Measurements from ENCODE around the gene TTLL3.
"Not testable (repeated sequence)": the region's sequence is repeated elsewhere in the genome, so short reads cannot be mapped to it uniquely, and the experiment has no call there.

The TTLL3 gene

DNA sequence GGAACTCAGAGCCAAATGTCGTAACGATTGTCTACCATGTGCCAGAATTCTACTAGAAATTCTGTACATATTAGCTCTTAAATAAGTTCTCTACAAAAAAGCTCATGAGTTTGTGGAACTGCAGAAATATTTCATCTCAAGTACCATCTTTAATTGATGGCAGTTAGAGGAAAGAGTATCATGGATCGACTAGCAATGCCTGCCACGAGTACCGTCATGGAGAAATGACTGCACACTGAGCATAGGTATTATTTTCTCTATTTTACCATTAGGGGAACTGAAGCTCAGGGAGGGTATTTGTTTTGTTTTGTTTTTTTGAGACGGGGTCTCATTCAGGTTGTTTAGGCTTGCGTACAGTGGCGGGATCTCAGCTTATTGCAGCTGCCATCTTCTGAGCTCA, 31.0 kb downstream of the TTLL3 start:
- no peak for DNase-seq (ENCODE audit: low read depth in 2 of 2)

DNA sequence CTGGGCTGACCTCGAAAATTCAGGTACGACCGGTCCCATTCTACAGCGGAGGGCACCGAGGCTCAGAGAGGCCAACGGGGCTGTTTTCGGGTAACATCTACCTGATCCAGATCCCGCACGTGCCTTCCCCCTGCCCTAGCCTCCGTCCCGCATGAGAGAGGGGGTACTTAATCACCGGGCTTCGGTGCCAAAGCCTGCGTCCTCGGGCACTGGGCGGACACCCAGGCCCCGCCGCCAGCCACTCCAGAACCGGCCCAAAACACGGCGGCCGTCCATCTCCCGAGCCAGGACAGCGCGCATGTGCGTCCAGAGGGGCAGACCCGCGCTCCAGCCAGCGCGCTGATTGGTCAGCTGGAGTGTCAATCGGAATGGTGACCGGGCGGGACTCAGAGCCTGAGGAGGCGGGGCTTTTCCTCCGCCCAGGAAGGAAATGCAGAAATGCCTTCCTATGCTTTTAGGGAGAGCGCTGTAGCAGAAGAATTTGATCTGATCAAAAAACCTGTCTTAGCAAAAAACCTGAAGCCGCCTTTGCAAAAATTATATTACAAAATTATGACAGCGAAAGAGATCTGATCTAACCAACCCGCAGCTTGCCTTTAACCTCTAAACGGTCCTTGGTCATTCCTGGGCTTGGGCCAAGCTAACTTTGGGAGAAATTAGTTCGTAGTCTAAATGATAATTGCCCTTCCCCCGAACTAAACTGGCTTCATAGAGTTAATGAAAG, 33.8 kb downstream of the TTLL3 start, which contains the start of gene RPUSD3:
RPUSD3 (minus strand) TSS at position 294 of the 724 bp plus-strand sequence; CDS start at position 276, 18 bp downstream.
- peak; percentile 87 to 90 for DNase-seq (ENCODE audit: low read depth in 2 of 2)

DNA sequence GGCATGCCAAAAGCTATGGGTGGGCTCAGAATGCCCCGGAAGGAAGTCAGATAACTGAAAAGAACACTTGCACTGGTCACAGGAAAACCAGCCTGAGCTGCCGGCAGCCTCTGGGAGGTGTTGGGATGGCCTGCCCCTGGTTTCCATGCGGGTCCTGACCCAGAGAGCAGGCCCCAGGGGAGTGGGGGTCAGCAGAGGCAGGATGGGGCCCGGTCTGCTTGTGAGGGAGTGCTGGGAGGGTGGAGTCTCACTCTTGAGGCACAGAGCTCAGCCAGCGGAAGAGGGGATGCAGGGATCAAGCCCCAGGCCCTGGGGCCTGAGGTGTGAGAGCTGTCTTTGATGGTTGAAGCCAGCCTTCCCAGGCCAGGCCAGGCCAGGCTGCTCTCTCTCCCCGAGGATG, 36.2 kb downstream of the TTLL3 start:
- no peak for DNase-seq (ENCODE audit: low read depth in 2 of 2)

DNA sequence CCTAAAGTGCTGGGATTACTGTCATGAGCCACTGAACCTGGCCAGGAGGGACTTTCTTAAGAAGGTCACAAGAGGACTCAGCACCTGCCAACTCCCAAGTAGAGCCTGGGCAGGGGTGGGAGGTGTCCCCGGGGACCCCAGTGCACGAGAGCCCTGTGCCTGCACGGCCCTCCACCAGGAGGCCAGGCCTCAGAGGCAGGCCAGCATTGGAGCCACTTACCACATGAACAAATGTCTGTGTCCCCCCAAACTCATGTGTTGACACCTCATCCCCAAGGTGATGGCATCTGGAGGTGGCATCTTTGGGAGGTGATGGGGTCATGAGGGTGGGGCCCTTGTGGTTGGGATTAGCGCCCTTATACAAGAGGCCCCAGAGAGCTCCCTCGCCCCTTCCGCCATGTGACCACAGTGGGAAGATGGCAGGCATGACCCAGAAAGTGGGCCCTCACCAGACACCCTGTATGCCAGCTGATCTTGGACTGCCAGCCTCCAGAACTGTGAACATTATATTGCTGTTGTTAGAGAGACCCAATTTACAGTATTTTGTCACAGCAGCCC, 36.9 kb downstream of the TTLL3 start:
- DNase-seq (ENCODE audit: low read depth in 2 of 2), result no peak

DNA sequence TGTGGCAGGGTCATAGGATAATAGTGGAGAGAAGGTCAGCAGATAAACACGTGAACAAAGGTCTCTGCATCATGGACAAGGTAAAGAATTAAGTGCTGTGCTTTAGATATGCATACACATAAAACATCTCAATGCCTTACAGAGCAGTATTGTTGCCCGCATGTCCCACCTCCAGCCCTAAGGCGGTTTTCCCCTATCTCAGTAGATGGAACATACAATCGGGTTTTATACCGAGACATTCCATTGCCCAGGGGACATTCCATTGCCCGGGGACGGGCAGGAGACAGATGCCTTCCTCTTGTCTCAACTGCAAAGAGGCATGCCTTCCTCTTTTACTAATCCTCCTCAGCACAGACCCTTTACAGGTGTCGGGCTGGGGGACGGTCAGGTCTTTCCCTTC, 37.8 kb downstream of the TTLL3 start:
- DNase-seq (ENCODE audit: low read depth in 2 of 2), result not testable (repeated sequence)

DNA sequence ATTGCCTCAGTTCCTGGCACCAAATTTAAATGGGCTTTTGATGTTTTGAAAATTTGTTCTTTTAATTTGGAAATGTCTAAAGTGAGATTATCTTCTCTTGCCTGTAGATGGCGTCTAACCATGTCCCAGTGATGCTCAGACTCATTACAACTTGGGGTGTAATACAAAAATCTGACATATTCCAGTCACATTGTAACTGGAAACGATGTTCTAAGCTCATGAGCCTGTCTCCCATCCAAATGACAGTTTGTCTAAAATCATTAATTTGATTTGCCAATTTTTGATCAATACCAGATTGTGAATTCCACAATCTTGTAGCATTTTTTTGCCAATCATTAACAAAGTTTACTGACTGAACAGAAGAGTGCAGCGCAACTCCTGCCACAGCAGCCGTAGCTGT, 38.8 kb downstream of the TTLL3 start:
- DNase-seq (ENCODE audit: low read depth in 2 of 2), result not testable (repeated sequence)

DNA sequence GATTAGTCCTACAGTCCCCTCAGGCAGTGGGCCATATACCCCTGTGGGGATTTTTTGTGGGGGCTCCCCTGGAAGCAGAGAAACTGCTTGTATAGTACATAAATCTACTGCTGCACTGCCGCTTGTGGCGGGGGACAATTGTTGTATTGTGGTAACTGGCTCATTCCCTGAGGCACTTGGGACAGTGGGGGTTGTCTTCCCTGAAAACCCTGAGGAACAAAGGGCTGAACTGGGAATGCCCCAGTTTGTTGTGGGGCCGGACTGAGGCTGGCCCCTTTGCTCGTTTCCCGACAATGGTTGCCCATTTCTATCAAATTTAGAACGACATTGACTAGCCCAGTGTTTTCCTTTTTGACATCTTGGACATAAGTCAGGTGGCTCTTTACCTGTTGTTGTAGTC, 41.3 kb downstream of the TTLL3 start:
- not testable (repeated sequence) for DNase-seq (ENCODE audit: low read depth in 2 of 2)

DNA sequence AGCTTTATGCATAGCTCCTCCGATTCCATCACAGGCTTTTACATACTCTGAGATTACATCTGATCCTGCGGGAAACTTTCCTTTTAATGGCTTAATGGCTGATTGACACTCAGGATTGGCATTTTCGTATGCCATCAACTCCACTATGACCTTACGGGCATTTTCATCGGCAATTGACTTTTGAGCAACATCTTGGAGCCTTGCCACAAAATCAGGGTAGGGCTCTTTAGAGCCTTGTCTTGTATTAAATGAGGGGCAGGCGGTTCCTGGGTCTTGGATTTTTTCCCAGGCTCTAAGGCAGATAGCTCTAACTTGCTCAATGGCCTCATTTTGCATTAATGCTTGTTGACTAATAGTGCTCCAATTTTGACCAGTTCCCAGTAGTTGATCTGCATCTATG, 41.9 kb downstream of the TTLL3 start:
- not testable (repeated sequence) for DNase-seq (ENCODE audit: low read depth in 2 of 2)

DNA sequence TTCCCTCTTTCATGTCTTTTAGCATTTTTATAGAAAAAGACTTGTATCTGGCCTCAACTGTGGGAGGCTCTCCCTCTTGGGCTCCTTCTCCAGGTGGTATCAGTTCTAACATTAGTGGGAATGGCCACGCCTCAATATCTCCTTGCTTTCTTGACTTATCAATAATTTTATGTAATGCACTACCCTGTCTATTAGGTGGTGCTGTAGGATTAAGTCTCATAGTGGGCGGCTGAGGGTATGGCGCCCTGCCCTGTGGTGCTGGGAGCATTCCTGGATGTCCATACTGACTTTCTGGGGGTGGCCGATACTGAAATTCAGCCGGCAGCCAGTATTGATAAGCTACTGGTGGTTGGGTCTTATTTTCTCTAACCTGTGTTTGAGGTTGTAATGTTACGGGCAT, 42.5 kb downstream of the TTLL3 start:
- DNase-seq (ENCODE audit: low read depth in 2 of 2), result no peak

DNA sequence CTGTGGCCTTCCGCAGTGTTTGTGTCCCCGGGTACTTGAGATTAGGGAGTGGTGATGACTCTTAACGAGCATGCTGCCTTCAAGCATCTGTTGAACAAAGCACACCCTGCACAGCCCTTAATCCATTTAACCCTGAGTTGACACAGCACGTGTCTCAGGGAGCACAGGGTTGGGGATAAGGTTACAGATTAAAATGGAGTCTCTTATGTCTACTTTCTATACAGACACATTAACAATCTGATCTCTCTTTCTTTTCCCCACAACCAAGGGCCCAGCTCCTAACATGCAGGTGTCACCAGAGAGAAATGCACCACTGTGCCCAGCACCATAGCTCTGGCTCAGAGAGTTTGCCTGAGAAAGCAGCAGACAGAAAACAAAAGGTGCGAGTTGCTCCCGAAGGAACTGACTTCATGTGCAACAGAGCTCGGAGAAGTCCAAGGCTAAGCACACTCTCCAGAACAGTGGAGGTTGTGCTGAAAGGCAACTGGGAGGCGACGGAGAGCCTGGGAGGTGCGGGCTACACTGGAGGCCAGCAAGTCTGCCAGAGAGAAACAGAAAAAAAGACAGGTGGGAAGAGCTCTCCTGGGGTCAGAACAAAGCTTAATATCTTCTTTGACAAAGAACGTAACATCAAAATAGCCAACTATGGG, 44.4 kb downstream of the TTLL3 start:
- DNase-seq (ENCODE audit: low read depth in 2 of 2), result not testable (repeated sequence)

DNA sequence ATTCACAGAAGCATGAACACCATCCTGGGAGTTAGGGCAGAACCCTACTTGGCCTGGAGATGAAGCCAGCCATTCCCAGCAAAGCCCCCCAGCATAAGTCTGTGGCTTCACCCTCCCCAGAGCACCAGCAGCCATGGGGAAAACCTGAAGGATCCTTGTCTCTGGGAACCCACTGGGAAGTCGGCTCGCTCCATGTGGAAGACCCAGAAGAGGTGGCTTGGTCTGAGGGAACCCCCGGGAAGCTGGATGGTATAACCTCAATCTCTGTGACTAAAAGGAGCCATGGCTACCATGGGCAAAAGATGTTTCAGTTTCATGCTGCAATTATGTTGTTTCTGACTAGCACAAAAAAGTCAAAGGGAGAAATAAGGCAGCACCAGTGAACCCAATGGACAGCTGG, 45.5 kb downstream of the TTLL3 start:
- no peak for DNase-seq (ENCODE audit: low read depth in 2 of 2)

DNA sequence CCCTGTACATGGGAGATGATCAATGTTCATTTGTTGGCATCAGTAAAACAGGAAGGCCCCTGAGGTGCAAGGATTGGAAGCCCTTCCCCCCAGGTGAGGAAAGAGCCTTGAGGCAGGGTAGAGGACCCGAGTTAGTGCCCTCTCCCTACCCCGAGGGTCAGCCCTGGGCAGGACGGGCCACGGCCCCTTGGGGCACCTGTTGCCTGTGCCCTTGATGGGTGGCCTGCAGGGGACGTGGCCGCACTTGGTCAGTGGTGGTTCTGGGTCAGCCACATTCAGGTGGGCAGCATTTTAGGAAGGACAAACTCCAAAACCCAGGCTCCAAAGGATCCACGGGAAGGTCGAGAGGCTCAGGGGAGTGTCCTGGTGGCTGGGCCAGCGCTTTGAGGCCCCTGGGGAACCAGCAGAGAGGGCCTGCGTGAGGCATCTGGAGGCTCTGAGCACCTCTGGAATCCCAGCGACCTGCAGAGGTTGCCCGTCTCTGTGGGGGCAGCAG, 49.5 kb downstream of the TTLL3 start:
- no peak for DNase-seq (ENCODE audit: low read depth in 2 of 2)

DNA sequence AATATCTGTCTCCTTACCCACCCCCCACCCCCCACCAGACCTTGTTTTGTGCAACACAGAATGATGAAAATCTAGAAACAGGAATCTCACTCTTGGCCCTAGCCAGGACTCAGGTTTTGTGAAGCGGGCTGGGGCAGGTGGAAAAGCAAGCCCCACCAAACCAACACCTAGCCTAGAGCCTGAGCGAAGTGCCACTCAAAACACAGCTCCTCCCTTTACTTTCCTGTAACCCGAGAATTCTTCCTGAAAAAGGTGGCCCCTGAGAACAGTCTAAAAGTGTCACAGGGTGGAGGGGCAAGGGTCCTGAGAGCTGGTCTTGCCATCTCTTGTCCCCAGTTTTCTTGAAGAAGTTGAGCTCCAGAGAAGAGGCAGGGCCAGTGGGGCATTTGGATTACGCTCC, 51.1 kb downstream of the TTLL3 start:
- DNase-seq (ENCODE audit: low read depth in 2 of 2), result no peak

DNA sequence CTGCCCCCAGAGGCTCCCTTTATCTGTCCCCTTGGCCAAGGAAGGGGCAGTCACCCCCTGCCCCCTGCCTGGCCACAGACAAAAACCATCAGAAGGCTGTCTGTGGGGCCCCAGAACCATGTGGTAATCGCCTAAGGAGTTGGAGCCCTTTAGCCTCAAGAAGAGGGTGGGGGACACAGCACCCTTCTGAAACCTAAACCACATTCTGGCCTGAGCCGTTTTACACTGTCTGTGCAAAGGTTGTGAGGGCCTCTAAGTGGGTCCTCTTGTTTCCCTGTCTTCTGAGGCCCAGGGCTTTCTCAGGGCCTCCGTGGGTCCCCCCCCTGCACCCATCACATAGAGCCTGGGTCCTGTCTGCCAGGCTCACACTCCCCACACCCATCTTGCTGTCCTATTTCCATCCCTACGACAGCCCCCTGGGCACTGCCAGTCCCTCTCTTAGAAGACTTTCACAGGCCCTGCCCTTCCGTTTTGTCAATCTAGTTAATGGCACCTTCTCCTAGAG, 51.6 kb downstream of the TTLL3 start:
- DNase-seq (ENCODE audit: low read depth in 2 of 2), result no peak

DNA sequence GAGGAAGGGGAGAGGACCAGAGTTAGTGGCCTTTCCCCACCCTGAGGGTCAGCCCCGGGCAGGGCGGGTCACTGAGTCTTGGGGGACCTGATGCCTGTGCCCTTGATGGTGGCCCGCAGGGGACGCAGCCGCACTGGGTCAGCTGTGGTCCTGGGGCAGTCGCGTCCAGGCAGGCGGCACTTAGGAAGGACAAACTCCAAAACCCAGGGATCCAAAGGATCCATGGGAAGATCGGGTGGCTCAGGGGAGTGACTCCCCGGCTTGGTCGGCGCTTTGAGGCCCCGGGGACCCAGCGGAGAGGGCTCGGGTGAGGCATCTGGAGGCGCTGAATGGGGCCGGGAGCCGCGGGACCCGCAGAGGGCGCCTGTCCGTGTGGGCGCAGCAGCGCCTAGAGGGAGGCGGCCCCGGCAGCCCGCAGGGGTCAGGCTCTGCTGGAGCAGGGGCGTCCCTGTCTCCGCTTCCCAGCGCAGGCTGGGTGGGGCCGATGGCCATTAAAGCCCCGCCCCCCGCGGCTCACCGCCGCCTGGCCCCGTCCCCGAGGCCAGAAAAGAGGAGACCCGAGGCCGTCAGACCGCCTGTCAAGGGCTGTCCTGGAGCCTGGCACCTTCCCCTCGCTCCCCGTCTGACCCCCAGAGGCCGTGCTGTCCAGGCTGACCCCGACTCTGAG, 52.5 kb downstream of the TTLL3 start:
- DNase-seq (ENCODE audit: low read depth in 2 of 2), result no peak

DNA sequence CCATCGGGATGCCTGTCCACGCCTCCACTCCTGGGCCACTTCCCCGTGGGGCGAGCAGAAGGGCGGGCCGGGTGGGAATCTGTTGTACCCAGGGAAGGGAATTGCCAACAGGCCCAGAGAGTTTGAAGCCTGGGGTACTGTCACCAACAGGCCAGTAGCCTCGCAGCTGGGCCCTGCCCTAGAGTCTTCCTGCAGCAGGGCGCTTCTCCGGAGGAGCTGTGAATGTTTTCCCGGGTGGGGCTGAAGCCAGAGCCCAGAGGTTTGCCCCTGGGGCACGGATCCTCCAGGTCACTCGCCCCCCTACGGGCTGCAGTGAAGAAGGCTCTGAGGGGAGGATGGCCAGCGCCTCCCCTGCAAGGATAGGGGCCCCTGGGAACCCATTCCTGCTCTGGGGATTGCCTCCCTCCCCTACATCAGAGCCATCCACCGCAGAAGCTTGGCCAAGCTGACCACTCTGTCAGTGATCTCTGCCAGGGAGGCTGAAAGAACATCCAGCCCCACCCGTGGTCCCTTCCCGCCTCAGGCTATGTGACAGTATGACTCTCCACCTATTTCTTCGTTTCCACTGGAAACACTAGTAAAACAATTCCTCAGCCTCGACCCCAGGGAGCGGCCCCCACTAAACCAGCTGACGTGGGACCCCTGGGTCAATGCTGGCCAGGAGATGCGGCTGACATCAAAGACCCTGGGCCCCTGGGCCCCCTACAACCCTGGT, 53.2 kb downstream of the TTLL3 start:
- no peak for DNase-seq (ENCODE audit: low read depth in 2 of 2)

DNA sequence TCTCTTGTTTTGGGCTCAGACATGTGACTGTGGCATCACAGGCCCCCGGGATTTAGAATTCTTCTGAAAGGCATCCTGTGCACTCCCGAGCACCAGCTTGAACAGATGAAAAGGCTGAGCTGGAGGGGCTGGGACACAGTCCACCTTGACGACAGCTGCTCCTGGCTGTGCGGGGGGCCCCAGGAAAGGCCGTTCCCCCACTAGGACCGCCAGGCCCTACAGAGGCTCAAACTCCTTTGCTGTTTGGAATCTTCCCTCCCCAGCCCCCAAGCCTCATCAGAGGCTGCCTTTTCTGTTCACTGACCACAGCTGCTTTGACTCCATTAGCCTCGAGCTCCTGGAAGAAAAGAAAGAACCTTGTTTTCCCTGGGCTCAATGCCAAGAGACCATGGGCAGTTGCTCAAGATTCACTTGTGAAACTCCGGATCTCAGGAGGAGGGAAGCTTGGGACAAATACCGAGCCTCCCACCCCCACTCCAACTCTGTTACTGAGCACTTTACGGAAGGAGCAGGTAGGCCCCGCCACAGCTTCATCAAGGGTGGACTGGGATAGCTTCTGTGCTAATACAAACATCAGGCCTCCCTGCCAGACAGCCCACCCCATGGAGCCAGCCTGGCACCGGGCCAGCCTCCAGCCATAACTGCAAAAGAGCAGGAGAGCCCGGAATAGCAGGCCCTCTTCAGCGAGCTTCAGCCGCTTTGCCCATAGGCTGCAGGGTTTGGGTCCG, 54.3 kb downstream of the TTLL3 start:
- no peak for DNase-seq (ENCODE audit: low read depth in 2 of 2)

DNA sequence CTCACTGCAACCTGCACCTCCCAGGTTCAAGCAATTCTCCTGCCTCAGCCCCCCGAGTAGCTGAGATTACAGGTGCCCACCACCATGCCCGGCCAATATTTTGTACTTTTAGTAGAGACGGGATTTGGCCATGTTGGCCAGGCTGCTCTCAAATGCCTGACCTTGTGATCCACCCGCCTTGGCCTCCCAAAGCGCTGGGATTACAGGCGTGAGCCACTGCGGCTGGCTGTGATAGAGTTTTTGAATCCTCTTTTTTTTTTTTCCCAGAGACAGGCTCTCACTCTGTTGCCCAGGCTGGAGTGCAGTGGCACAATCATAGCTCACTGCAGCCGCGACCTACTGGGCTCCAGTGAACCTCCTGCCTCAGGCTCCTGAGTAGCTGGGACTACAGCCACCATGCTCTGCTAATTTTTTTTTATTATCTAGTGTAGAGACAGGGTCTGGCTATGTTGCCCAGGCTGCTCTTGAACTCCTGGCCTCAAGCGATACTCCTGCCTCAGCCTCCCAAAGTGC, 55.1 kb downstream of the TTLL3 start:
- DNase-seq (ENCODE audit: low read depth in 2 of 2), result not testable (repeated sequence)

DNA sequence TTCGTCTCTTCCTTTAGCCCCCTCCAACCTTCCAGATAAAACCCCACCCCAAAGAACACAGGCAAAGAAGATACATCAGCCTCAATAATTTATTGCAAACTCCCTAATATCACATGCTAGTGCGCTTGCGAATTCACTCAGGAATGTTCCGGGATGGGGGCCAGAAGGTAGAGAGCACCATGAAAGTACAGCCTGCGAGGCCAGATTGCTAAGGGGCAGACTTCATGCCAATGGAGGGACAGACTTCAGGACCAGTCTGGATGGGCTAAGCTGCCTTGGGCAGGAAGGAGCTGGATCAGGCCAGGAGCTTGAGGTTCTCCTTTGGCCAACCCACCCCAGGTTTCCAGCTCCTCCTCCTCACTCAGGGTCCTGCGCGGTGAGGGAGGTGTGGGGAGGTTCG, 56.6 kb downstream of the TTLL3 start:
- DNase-seq (ENCODE audit: low read depth in 2 of 2), result no peak

DNA sequence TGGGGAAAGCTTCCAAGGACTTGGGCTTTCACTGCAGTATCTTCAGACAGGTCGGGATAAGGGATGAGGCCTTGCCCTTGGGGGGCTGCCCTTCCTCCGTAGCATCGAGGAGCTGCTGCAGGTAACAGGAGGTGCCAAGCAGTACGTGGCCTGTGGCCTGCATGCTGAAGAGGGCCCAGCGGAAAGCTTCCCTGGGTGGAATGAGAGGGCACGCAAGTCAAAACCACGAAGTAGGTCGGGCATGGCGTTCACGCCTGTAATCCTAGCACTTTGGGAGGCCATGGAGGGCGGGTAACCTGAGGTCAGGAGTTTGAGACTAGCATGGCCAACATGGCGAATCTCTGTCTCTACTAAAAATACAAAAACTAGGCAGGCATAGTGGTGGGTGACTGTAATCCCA, 57.0 kb downstream of the TTLL3 start:
- no peak for DNase-seq (ENCODE audit: low read depth in 2 of 2)

DNA sequence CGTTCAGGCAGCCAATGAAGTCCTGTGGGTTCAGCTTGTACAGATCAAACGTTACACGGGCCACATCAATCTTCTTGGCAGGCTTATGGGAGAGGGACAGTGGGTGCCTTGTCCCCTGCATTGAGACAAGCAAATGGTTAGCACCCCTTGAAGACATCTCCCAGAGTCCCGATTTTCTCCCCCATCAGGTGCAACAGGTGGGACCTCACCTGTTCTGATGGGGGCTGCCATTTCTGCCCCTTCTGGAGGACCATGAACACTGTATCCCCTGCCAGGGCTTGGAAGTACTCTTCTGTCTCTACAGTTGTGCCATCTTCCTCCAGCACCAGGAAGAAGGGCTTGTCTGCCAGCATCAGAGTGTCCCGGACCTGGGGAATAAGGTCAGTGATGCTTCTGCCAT, 59.9 kb downstream of the TTLL3 start:
- DNase-seq (ENCODE audit: low read depth in 2 of 2), result no peak

Data from stimulated activated CD8-positive, alpha-beta memory T cell treated with anti-CD3 and anti-CD28 coated beads, Interleukin-15, amount 100 ng/mL, for 4 hours (primary cell).